Measurements from ENCODE around the gene CHRNA10. TPM values are rescaled to one million over a fixed set of nuclear protein-coding genes. Genes with fewer than 3 reads are reported as not detected.

CHRNA10 gene
- total and polyA plus RNA-seq, 2 of the 13 experiments (the other 11 are each of a cell fraction or from before 2014, with no cell fraction given) = 0.53 to 0.71 TPM

DNA sequence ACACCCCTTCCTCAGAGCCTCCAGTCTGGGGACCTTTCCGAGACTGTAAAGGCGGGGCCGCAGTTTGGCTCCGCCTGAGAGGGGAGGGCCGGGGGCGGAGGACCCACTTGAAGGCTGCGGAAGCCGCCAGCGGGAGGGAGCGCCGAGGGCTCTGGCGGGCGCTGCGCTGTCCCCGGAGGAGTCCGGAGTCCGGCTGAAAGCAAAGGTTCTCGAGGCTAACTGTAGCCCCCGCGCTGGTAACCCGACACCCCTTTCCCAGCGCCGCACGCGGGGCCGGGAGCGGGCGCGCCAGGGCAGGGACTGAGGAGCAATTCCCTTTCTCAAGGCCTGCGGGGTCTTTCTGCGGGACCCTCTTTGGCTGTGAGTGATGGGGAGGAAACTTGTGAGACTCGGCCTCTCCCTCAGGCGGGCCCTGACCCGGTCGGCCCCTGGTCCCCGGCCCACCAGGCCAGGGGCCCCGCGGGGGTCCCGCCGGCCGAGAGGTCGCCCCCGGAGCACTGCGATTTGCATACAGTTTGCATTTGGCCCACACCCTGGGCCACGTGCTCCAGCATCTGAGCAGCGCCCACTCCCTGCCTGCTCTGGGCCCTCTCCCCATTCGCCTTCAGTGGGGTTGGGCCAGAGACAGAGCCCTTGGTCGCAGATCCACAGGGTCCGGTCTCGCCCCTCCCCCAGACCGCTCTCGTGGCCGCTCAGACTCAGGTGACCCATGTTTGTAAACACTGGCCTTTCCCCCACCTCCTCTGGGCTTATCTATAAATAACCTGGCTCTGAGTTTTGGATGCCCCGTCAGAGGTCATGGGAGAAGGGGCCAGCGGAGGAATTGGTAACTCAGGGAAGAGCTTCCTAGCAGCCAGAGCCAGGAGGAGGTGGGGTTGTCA, 28.9 kb downstream of the CHRNA10 start (continued):
- no peak for TF ChIP-seq AFF4 (CRISPR knock-in tag; IDR thresholded peaks at IDR 0.05)
- TF ChIP-seq ZNF343 (CRISPR knock-in tag; IDR thresholded peaks at IDR 0.05) = no peak
- no peak for TF ChIP-seq SETDB1 (CRISPR knock-in tag; IDR thresholded peaks at IDR 0.05; ENCODE audit: borderline replicate concordance)
- peak; percentile 80; the same call in 1 of the 2 replicates for TF ChIP-seq ZNF431 (CRISPR knock-in tag; IDR thresholded peaks at IDR 0.05; ENCODE audit: borderline replicate concordance, low read depth)
- TF ChIP-seq HCFC1 (IDR thresholded peaks at IDR 0.05; ENCODE audit: low read depth, low read length) = no peak
- TF ChIP-seq NONO (IDR thresholded peaks at IDR 0.05) = no peak
- 0 out of 2 replicates have a peak, but pooled peaks have one; percentile 38 for TF ChIP-seq NONO (CRISPR knock-in tag; conservative IDR thresholded peaks at IDR 0.05)
- TF ChIP-seq CENPT (CRISPR knock-in tag; IDR thresholded peaks at IDR 0.05; ENCODE audit: low read depth) = no peak
- TF ChIP-seq ZNF160 (CRISPR knock-in tag; IDR thresholded peaks at IDR 0.05) = 0 out of 2 replicates have a peak, but pooled peaks have one; percentile 70
- no peak for TF ChIP-seq HES4 (CRISPR knock-in tag; IDR thresholded peaks at IDR 0.05; ENCODE audit: borderline replicate concordance)
- TF ChIP-seq, protein P1, sequence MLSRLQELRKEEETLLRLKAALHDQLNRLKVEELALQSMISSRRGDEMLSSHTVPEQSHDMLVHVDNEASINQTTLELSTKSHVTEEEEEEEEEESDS (CRISPR knock-in tag; IDR thresholded peaks at IDR 0.05; ENCODE audit: borderline replicate concordance) = peak; percentile 96
- no peak for TF ChIP-seq CBX1 (IDR thresholded peaks at IDR 0.05; ENCODE audit: low read depth)
- peak; percentile 45; the same call in 1 of the 2 replicates for TF ChIP-seq MED1 (CRISPR knock-in tag; IDR thresholded peaks at IDR 0.05)
- TF ChIP-seq IKZF4 (CRISPR knock-in tag; IDR thresholded peaks at IDR 0.05; ENCODE audit: borderline replicate concordance, low read depth, not compliant biosample characterization) = no peak
- TF ChIP-seq ZNF296 (CRISPR knock-in tag; conservative IDR thresholded peaks at IDR 0.05) = no peak
- TF ChIP-seq DMAP1 (CRISPR knock-in tag; IDR thresholded peaks at IDR 0.05) = no peak
- no peak for TF ChIP-seq HOXA7 (CRISPR knock-in tag; IDR thresholded peaks at IDR 0.05)
- TF ChIP-seq BATF2 (CRISPR knock-in tag; IDR thresholded peaks at IDR 0.05) = no peak
- TF ChIP-seq MIER2 (CRISPR knock-in tag; IDR thresholded peaks at IDR 0.05) = no peak
- peak; percentile 26; the same call in 1 of the 2 replicates for TF ChIP-seq ZBTB20 (CRISPR knock-in tag; IDR thresholded peaks at IDR 0.05; ENCODE audit: borderline replicate concordance, low read depth)
- TF ChIP-seq TCF7 (IDR thresholded peaks at IDR 0.05; ENCODE audit: low read depth) = no peak
- TF ChIP-seq ZNF350 (CRISPR knock-in tag; IDR thresholded peaks at IDR 0.05; ENCODE audit: borderline replicate concordance, low read depth) = peak; percentile 54; the same call in 1 of the 2 replicates
- no peak for TF ChIP-seq USF2 (IDR thresholded peaks at IDR 0.05; ENCODE audit: low read depth, low read length)
- peak; percentile 53; the same call in 1 of the 2 replicates for TF ChIP-seq USF2 (CRISPR knock-in tag; IDR thresholded peaks at IDR 0.05; ENCODE audit: borderline replicate concordance)
